HEK293 (cell line): ENCODE data around the gene SEMA3D.
A peak's percentile ranks its signal among the peaks of the same experiment; 100 is the strongest.

Source experiments
- CTCF ChIA-PET: fragments of 350-600 bp; formaldehyde crosslinking; extraction: SDS; loops from one replicate; lab custom pipeline; 2021; ENCODE audit warnings: antibody characterized with exemption; lab: Yijun Ruan, JAX
- POLR2A ChIA-PET: fragments of 300-600 bp; formaldehyde crosslinking; extraction: SDS; loops from one replicate; lab custom pipeline; 2020; ENCODE audit warnings: antibody characterized with exemption, inconsistent platforms; lab: Yijun Ruan, JAX
- H3K27ac ChIP-seq: fragments of 200-500 bp; sonication (Bioruptor generic); 2 replicates; pipeline ENCODE4 v1.5.1; 2014; ENCODE audit warnings: low read depth, low read length, control low read depth, inconsistent platforms; ENCODE audit errors: extremely low read depth
- H3K36me3 ChIP-seq, 2 experiments: fragments of 200-500 bp in 1 of 2; sonication (Bioruptor generic) in 1 of 2; 1 replicate in 1 of 2; 2 replicates in 1 of 2; pipeline ENCODE4 v1.5.1; 2014 to 2017; ENCODE audit warnings: inconsistent platforms in 2 of 2, low read length in 2 of 2; ENCODE audit not compliant: control insufficient read depth in 2 of 2, insufficient read depth in 1 of 2
- H3K4me1 ChIP-seq: fragments of 200-500 bp; sonication (Bioruptor generic); 2 replicates; pipeline ENCODE4 v1.5.1; 2014; ENCODE audit warnings: mild to moderate bottlenecking, low read length, inconsistent platforms; ENCODE audit not compliant: control insufficient read depth, insufficient read depth
- H3K4me3 ChIP-seq: 2 replicates; pipeline ENCODE4 v1.5.1; 2011; ENCODE audit warnings: low read depth, mild to moderate bottlenecking, control low read depth, low read length, moderate library complexity
- H3K9me3 ChIP-seq: fragments of 200-500 bp; sonication (Bioruptor generic); 2 replicates; pipeline ENCODE4 v1.5.1; 2014; ENCODE audit warnings: low read depth, low read length, inconsistent platforms; ENCODE audit not compliant: control insufficient read depth, insufficient read depth
- GLIS1 ChIP-seq: fragments of 450-650 bp; formaldehyde crosslinking; IDR thresholded peaks from 2 replicates; pipeline ENCODE4 v1.5.1; 2016; ENCODE audit warnings: missing biosample characterization, missing genetic modification characterization
- IKZF3 ChIP-seq: fragments of 450-650 bp; IDR thresholded peaks from 2 replicates; pipeline ENCODE4 v1.5.0; 2018; ENCODE audit warnings: missing biosample characterization, mild to moderate bottlenecking, missing genetic modification characterization, moderate library complexity
- KLF9 ChIP-seq: fragments of 450-650 bp; formaldehyde crosslinking; IDR thresholded peaks from 2 replicates; pipeline ENCODE4 v1.5.1; 2016; ENCODE audit warnings: missing biosample characterization, missing genetic modification characterization, low read depth
- YY2 ChIP-seq: fragments of 450-650 bp; formaldehyde crosslinking; IDR thresholded peaks from 2 replicates; pipeline ENCODE4 v1.5.1; 2016; ENCODE audit warnings: missing biosample characterization, missing genetic modification characterization
- ZFP69B ChIP-seq: fragments of 450-650 bp; formaldehyde crosslinking; IDR thresholded peaks from 2 replicates; pipeline ENCODE4 v1.5.1; 2016; ENCODE audit warnings: missing biosample characterization, missing genetic modification characterization
- ZNF114 ChIP-seq: fragments of 450-650 bp; formaldehyde crosslinking; IDR thresholded peaks from 2 replicates; pipeline ENCODE4 v1.5.0; 2017; ENCODE audit warnings: missing biosample characterization, missing genetic modification characterization
- ZNF132 ChIP-seq: fragments of 450-650 bp; formaldehyde crosslinking; IDR thresholded peaks from 2 replicates; pipeline ENCODE4 v1.5.1; 2017; ENCODE audit warnings: missing biosample characterization, missing genetic modification characterization, borderline replicate concordance
- ZNF404 ChIP-seq: fragments of 450-650 bp; formaldehyde crosslinking; IDR thresholded peaks from 2 replicates; pipeline ENCODE4 v1.5.1; 2017; ENCODE audit warnings: missing biosample characterization, missing genetic modification characterization
- ZNF514 ChIP-seq: fragments of 450-650 bp; formaldehyde crosslinking; IDR thresholded peaks from 2 replicates; pipeline ENCODE4 v1.5.1; 2016; ENCODE audit warnings: missing biosample characterization, missing genetic modification characterization
- ZSCAN16 ChIP-seq: fragments of 450-650 bp; formaldehyde crosslinking; IDR thresholded peaks from 2 replicates; pipeline ENCODE4 v1.5.1; 2016; ENCODE audit warnings: missing biosample characterization, missing genetic modification characterization
- TF ChIP-seq, protein P1 (sequence below): fragments of 450-650 bp; formaldehyde crosslinking; IDR thresholded peaks from 2 replicates; pipeline ENCODE4 v1.5.1; 2016; ENCODE audit warnings: missing biosample characterization, missing genetic modification characterization
- TF ChIP-seq, protein P2 (sequence below): fragments of 450-650 bp; formaldehyde crosslinking; IDR thresholded peaks from 2 replicates; pipeline ENCODE4 v1.5.1; 2016; ENCODE audit warnings: missing biosample characterization, missing genetic modification characterization, low read depth
- TF ChIP-seq, protein P3 (sequence below): fragments of 450-650 bp; formaldehyde crosslinking; IDR thresholded peaks from 2 replicates; pipeline ENCODE4 v1.5.1; 2017; ENCODE audit warnings: missing biosample characterization, missing genetic modification characterization
- TF ChIP-seq, protein P4 (sequence below): fragments of 450-650 bp; formaldehyde crosslinking; IDR thresholded peaks from 2 replicates; pipeline ENCODE4 v1.5.1; 2016; ENCODE audit warnings: missing biosample characterization, missing genetic modification characterization
- TF ChIP-seq, protein P5 (sequence below): fragments of 450-650 bp; formaldehyde crosslinking; IDR thresholded peaks from 2 replicates; pipeline ENCODE4 v1.5.1; 2016; ENCODE audit warnings: missing biosample characterization, missing genetic modification characterization
- TF ChIP-seq, protein P6 (sequence below): fragments of 450-650 bp; formaldehyde crosslinking; IDR thresholded peaks from 2 replicates; pipeline ENCODE4 v1.5.0; 2017; ENCODE audit warnings: missing biosample characterization, missing genetic modification characterization, borderline replicate concordance
- TF ChIP-seq, protein P7 (sequence below): fragments of 450-650 bp; formaldehyde crosslinking; IDR thresholded peaks from 2 replicates; pipeline ENCODE4 v1.5.1; 2016; ENCODE audit warnings: missing biosample characterization, missing genetic modification characterization, borderline replicate concordance

The SEMA3D gene

DNA sequence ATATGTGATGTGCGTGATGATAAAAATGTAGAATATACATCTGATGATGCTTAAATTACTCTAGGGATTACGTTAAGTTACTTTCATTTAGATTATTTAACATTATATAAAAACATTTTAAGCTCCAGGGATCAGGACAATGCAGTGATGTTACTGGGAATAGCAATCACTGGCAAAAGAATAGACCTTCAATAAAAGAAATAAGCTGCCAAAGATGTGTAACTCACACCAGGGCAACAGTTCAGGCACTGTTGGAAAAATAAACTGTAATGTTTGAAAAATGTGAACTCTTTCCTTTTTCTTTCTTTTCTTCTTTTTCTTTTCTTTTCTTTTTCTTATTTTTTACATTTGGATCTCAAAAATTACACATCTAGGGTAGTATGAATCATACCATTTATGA lies 131.7 kb downstream of the SEMA3D start:
- Histone ChIP-seq H3K4me3 (no peak overlapping the region), H3K36me3 (no peaks in the 10 kb centered on the region), H3K27ac (no peak overlapping the region), H3K9me3 (no peaks in the 10 kb centered on the region), H3K4me1 (peaks cover 10% of the 10 kb centered on the region)
- ChIA-PET POLR2A (no interaction called here), CTCF (interaction anchor here (0.8 to 2.1 kb wide), 2 partner anchors 14 to 1119 kb away, joined by 3 to 13 read pairs; no protein-coding TSS in a partner anchor)
- TF ChIP-seq, protein P1, sequence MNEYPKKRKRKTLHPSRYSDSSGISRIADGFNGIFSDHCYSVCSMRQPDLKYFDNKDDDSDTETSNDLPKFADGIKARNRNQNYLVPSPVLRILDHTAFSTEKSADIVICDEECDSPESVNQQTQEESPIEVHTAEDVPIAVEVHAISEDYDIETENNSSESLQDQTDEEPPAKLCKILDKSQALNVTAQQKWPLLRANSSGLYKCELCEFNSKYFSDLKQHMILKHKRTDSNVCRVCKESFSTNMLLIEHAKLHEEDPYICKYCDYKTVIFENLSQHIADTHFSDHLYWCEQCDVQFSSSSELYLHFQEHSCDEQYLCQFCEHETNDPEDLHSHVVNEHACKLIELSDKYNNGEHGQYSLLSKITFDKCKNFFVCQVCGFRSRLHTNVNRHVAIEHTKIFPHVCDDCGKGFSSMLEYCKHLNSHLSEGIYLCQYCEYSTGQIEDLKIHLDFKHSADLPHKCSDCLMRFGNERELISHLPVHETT (tag by site-specific recombination) = no peak
- TF ChIP-seq, protein P2, sequence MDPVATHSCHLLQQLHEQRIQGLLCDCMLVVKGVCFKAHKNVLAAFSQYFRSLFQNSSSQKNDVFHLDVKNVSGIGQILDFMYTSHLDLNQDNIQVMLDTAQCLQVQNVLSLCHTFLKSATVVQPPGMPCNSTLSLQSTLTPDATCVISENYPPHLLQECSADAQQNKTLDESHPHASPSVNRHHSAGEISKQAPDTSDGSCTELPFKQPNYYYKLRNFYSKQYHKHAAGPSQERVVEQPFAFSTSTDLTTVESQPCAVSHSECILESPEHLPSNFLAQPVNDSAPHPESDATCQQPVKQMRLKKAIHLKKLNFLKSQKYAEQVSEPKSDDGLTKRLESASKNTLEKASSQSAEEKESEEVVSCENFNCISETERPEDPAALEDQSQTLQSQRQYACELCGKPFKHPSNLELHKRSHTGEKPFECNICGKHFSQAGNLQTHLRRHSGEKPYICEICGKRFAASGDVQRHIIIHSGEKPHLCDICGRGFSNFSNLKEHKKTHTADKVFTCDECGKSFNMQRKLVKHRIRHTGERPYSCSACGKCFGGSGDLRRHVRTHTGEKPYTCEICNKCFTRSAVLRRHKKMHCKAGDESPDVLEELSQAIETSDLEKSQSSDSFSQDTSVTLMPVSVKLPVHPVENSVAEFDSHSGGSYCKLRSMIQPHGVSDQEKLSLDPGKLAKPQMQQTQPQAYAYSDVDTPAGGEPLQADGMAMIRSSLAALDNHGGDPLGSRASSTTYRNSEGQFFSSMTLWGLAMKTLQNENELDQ = no peak

DNA sequence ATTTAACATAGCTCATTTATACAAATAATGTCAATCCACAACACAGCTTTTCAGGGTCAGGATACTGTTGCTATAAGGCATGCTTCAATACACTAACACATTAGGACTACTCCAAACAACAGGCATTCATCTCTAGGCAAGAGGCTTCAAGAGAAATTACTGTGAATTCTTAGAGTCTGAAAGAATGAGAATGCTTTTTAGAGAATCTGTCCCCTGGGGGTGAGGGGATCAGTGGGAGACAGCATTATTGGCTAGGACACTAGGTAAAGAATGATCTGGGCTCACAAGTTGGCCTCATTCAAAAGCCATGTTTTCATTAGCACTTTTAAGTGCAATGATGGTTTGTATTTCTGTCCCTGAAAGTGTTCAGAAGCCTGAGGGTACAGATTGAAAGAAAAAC lies 132.6 kb downstream of the SEMA3D start:
- Histone ChIP-seq H3K4me1 (peaks cover 13% of the 10 kb centered on the region), H3K36me3 (no peaks in the 10 kb centered on the region), H3K9me3 (no peaks in the 10 kb centered on the region), H3K4me3 (no peak overlapping the region), H3K27ac (no peak overlapping the region)
- CTCF ChIA-PET = interaction anchor here (2.1 kb wide), 1 partner anchor 13 kb away, joined by 13 read pairs; no protein-coding TSS in a partner anchor
- TF ChIP-seq IKZF3 = no peak
- 0 out of 2 replicates have a peak, but pooled peaks have one; percentile 7 for TF ChIP-seq GLIS1 (tag by site-specific recombination)
- POLR2A ChIA-PET = no interaction called here

DNA sequence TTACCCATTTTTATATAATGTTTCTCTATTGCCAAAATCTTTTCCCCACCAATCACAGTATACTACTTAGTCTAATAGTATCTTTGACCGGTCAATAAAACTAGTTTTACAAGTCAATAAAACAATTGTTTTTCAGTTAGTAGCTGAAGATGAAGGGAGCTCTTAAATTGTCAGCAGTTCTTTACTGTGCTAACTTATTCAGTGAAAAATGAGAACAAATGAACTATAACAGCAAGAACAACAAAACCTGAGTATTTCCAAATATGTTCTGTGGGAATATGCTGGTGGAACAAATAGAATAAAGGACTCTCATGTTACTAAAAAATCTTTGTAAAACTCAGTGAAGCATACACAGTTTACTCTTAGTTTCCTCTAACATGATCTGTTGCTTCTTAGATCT lies 134.0 kb downstream of the SEMA3D start:
- Histone ChIP-seq H3K9me3 (no peaks in the 10 kb centered on the region), H3K4me3 (no peak overlapping the region), H3K36me3 (no peaks in the 10 kb centered on the region), H3K4me1 (peaks cover 19% of the 10 kb centered on the region), H3K27ac (no peak overlapping the region)
- CTCF ChIA-PET = interaction anchor here (1.4 kb wide), 1 partner anchor 11 kb away, joined by 5 read pairs; no protein-coding TSS in a partner anchor
- POLR2A ChIA-PET = no interaction called here
- TF ChIP-seq YY2 (tag by site-specific recombination) (no peak), GLIS1 (tag by site-specific recombination) (no peak), KLF9 (tag by site-specific recombination) (no peak), ZNF514 (no peak), ZNF114 (tag by site-specific recombination) (no peak), ZSCAN16 (tag by site-specific recombination) (no peak), ZFP69B (tag by site-specific recombination) (no peak), ZNF132 (tag by site-specific recombination) (no peak), ZNF404 (tag by site-specific recombination) (no peak)
- TF ChIP-seq, protein P3, sequence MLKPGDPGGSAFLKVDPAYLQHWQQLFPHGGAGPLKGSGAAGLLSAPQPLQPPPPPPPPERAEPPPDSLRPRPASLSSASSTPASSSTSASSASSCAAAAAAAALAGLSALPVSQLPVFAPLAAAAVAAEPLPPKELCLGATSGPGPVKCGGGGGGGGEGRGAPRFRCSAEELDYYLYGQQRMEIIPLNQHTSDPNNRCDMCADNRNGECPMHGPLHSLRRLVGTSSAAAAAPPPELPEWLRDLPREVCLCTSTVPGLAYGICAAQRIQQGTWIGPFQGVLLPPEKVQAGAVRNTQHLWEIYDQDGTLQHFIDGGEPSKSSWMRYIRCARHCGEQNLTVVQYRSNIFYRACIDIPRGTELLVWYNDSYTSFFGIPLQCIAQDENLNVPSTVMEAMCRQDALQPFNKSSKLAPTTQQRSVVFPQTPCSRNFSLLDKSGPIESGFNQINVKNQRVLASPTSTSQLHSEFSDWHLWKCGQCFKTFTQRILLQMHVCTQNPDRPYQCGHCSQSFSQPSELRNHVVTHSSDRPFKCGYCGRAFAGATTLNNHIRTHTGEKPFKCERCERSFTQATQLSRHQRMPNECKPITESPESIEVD (tag by site-specific recombination) = peak; percentile 81
- TF ChIP-seq, protein P4, sequence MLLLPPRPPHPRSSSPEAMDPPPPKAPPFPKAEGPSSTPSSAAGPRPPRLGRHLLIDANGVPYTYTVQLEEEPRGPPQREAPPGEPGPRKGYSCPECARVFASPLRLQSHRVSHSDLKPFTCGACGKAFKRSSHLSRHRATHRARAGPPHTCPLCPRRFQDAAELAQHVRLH (tag by site-specific recombination) = peak; percentile 68; the same call in 1 of the 2 replicates
- TF ChIP-seq, protein P5, sequence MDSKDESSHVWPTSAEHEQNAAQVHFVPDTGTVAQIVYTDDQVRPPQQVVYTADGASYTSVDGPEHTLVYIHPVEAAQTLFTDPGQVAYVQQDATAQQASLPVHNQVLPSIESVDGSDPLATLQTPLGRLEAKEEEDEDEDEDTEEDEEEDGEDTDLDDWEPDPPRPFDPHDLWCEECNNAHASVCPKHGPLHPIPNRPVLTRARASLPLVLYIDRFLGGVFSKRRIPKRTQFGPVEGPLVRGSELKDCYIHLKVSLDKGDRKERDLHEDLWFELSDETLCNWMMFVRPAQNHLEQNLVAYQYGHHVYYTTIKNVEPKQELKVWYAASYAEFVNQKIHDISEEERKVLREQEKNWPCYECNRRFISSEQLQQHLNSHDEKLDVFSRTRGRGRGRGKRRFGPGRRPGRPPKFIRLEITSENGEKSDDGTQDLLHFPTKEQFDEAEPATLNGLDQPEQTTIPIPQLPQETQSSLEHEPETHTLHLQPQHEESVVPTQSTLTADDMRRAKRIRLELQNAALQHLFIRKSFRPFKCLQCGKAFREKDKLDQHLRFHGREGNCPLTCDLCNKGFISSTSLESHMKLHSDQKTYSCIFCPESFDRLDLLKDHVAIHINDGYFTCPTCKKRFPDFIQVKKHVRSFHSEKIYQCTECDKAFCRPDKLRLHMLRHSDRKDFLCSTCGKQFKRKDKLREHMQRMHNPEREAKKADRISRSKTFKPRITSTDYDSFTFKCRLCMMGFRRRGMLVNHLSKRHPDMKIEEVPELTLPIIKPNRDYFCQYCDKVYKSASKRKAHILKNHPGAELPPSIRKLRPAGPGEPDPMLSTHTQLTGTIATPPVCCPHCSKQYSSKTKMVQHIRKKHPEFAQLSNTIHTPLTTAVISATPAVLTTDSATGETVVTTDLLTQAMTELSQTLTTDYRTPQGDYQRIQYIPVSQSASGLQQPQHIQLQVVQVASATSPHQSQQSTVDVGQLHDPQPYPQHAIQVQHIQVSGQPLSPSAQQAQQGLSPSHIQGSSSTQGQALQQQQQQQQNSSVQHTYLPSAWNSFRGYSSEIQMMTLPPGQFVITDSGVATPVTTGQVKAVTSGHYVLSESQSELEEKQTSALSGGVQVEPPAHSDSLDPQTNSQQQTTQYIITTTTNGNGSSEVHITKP (tag by site-specific recombination) = no peak
- TF ChIP-seq, protein P6, sequence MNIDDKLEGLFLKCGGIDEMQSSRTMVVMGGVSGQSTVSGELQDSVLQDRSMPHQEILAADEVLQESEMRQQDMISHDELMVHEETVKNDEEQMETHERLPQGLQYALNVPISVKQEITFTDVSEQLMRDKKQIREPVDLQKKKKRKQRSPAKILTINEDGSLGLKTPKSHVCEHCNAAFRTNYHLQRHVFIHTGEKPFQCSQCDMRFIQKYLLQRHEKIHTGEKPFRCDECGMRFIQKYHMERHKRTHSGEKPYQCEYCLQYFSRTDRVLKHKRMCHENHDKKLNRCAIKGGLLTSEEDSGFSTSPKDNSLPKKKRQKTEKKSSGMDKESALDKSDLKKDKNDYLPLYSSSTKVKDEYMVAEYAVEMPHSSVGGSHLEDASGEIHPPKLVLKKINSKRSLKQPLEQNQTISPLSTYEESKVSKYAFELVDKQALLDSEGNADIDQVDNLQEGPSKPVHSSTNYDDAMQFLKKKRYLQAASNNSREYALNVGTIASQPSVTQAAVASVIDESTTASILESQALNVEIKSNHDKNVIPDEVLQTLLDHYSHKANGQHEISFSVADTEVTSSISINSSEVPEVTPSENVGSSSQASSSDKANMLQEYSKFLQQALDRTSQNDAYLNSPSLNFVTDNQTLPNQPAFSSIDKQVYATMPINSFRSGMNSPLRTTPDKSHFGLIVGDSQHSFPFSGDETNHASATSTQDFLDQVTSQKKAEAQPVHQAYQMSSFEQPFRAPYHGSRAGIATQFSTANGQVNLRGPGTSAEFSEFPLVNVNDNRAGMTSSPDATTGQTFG (tag by site-specific recombination) = no peak
- TF ChIP-seq, protein P7, sequence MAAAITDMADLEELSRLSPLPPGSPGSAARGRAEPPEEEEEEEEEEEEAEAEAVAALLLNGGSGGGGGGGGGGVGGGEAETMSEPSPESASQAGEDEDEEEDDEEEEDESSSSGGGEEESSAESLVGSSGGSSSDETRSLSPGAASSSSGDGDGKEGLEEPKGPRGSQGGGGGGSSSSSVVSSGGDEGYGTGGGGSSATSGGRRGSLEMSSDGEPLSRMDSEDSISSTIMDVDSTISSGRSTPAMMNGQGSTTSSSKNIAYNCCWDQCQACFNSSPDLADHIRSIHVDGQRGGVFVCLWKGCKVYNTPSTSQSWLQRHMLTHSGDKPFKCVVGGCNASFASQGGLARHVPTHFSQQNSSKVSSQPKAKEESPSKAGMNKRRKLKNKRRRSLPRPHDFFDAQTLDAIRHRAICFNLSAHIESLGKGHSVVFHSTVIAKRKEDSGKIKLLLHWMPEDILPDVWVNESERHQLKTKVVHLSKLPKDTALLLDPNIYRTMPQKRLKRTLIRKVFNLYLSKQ = no peak
